HEK293 (cell line): Measurements from ENCODE around the gene OXGR1.

Source experiments
- CTCF ChIA-PET: fragments of 350-600 bp; formaldehyde crosslinking; extraction: SDS; loops from one replicate; lab custom pipeline; 2021; ENCODE audit warnings: antibody characterized with exemption; lab: Yijun Ruan, JAX
- POLR2A ChIA-PET: fragments of 300-600 bp; formaldehyde crosslinking; extraction: SDS; loops from one replicate; lab custom pipeline; 2020; ENCODE audit warnings: antibody characterized with exemption, inconsistent platforms; lab: Yijun Ruan, JAX
- H3K27ac ChIP-seq: fragments of 200-500 bp; sonication (Bioruptor generic); 2 replicates; pipeline ENCODE4 v1.5.1; 2014; ENCODE audit warnings: low read depth, low read length, control low read depth, inconsistent platforms; ENCODE audit errors: extremely low read depth
- H3K36me3 ChIP-seq, 2 experiments: fragments of 200-500 bp in 1 of 2; sonication (Bioruptor generic) in 1 of 2; 1 replicate in 1 of 2; 2 replicates in 1 of 2; pipeline ENCODE4 v1.5.1; 2014 to 2017; ENCODE audit warnings: inconsistent platforms in 2 of 2, low read length in 2 of 2; ENCODE audit not compliant: control insufficient read depth in 2 of 2, insufficient read depth in 1 of 2
- H3K4me1 ChIP-seq: fragments of 200-500 bp; sonication (Bioruptor generic); 2 replicates; pipeline ENCODE4 v1.5.1; 2014; ENCODE audit warnings: mild to moderate bottlenecking, low read length, inconsistent platforms; ENCODE audit not compliant: control insufficient read depth, insufficient read depth
- H3K4me3 ChIP-seq: 2 replicates; pipeline ENCODE4 v1.5.1; 2011; ENCODE audit warnings: low read depth, mild to moderate bottlenecking, control low read depth, low read length, moderate library complexity
- H3K9me3 ChIP-seq: fragments of 200-500 bp; sonication (Bioruptor generic); 2 replicates; pipeline ENCODE4 v1.5.1; 2014; ENCODE audit warnings: low read depth, low read length, inconsistent platforms; ENCODE audit not compliant: control insufficient read depth, insufficient read depth
- CTCF ChIP-seq: fragments of 450-650 bp; formaldehyde crosslinking; IDR thresholded peaks from 2 replicates; pipeline ENCODE4 v1.5.1; 2016; ENCODE audit warnings: missing biosample characterization, missing genetic modification characterization
- GFI1B ChIP-seq: fragments of 450-650 bp; formaldehyde crosslinking; IDR thresholded peaks from 2 replicates; pipeline ENCODE4 v1.5.1; 2016; ENCODE audit warnings: missing biosample characterization, missing genetic modification characterization
- GLIS1 ChIP-seq: fragments of 450-650 bp; formaldehyde crosslinking; IDR thresholded peaks from 2 replicates; pipeline ENCODE4 v1.5.1; 2016; ENCODE audit warnings: missing biosample characterization, missing genetic modification characterization
- HOXA7 ChIP-seq: sonication (generic); formaldehyde crosslinking; IDR thresholded peaks from 2 replicates; pipeline ENCODE4 v1.8.1; 2022; ENCODE audit warnings: missing genetic modification reagents, borderline replicate concordance
- HOXD13 ChIP-seq: sonication (generic); formaldehyde crosslinking; IDR thresholded peaks from 2 replicates; pipeline ENCODE4 v1.8.0; 2022; ENCODE audit warnings: missing genetic modification reagents, borderline replicate concordance
- MEIS1 ChIP-seq: sonication (generic); formaldehyde crosslinking; IDR thresholded peaks from 2 replicates; pipeline ENCODE4 v1.8.1; 2022; ENCODE audit warnings: missing genetic modification reagents, mild to moderate bottlenecking, borderline replicate concordance
- MZF1 ChIP-seq: fragments of 450-650 bp; formaldehyde crosslinking; IDR thresholded peaks from 2 replicates; pipeline ENCODE4 v1.5.1; 2017; ENCODE audit warnings: missing biosample characterization, missing genetic modification characterization, borderline replicate concordance
- OVOL3 ChIP-seq: fragments of 450-650 bp; formaldehyde crosslinking; IDR thresholded peaks from 2 replicates; pipeline ENCODE4 v1.5.1; 2016; ENCODE audit warnings: missing biosample characterization, missing genetic modification characterization
- SP2 ChIP-seq: fragments of 450-650 bp; formaldehyde crosslinking; IDR thresholded peaks from 2 replicates; pipeline ENCODE4 v1.5.1; 2016; ENCODE audit warnings: missing biosample characterization, missing genetic modification characterization
- ZFHX2 ChIP-seq: fragments of 450-650 bp; formaldehyde crosslinking; conservative IDR thresholded peaks from 2 replicates; pipeline ENCODE4 v1.5.1; 2016; ENCODE audit warnings: missing biosample characterization, missing genetic modification characterization
- ZFP69B ChIP-seq: fragments of 450-650 bp; formaldehyde crosslinking; IDR thresholded peaks from 2 replicates; pipeline ENCODE4 v1.5.1; 2016; ENCODE audit warnings: missing biosample characterization, missing genetic modification characterization
- ZNF10 ChIP-seq: fragments of 450-650 bp; formaldehyde crosslinking; IDR thresholded peaks from 2 replicates; pipeline ENCODE4 v1.5.1; 2017; ENCODE audit warnings: missing biosample characterization, missing genetic modification characterization
- ZNF121 ChIP-seq: fragments of 450-650 bp; formaldehyde crosslinking; IDR thresholded peaks from 2 replicates; pipeline ENCODE4 v1.5.1; 2016; ENCODE audit warnings: missing biosample characterization, missing genetic modification characterization
- ZNF16 ChIP-seq: fragments of 450-650 bp; formaldehyde crosslinking; IDR thresholded peaks from 2 replicates; pipeline ENCODE4 v1.5.1; 2016; ENCODE audit warnings: low read depth, missing biosample characterization, missing genetic modification characterization
- ZNF211 ChIP-seq: fragments of 450-650 bp; formaldehyde crosslinking; IDR thresholded peaks from 2 replicates; pipeline ENCODE4 v1.5.1; 2016; ENCODE audit warnings: low read depth, missing biosample characterization, missing genetic modification characterization
- ZNF248 ChIP-seq: fragments of 450-650 bp; formaldehyde crosslinking; IDR thresholded peaks from 2 replicates; pipeline ENCODE4 v1.5.1; 2017; ENCODE audit warnings: missing biosample characterization, missing genetic modification characterization
- ZNF280D ChIP-seq: fragments of 450-650 bp; formaldehyde crosslinking; IDR thresholded peaks from 2 replicates; pipeline ENCODE4 v1.5.1; 2016; ENCODE audit warnings: missing biosample characterization, missing genetic modification characterization
- ZNF362 ChIP-seq: fragments of 450-650 bp; formaldehyde crosslinking; IDR thresholded peaks from 2 replicates; pipeline ENCODE4 v1.5.1; 2016; ENCODE audit warnings: missing biosample characterization, missing genetic modification characterization
- ZNF37A ChIP-seq: fragments of 450-650 bp; IDR thresholded peaks from 2 replicates; pipeline ENCODE4 v1.5.1; 2018; ENCODE audit warnings: missing biosample characterization, missing genetic modification characterization
- ZNF501 ChIP-seq: fragments of 450-650 bp; formaldehyde crosslinking; IDR thresholded peaks from 2 replicates; pipeline ENCODE4 v1.5.1; 2016; ENCODE audit warnings: missing biosample characterization, missing genetic modification characterization
- ZNF777 ChIP-seq: fragments of 450-650 bp; formaldehyde crosslinking; IDR thresholded peaks from 2 replicates; pipeline ENCODE4 v1.5.1; 2017; ENCODE audit warnings: missing biosample characterization, missing genetic modification characterization, borderline replicate concordance
- TF ChIP-seq, protein P1 (sequence below): fragments of 450-650 bp; formaldehyde crosslinking; IDR thresholded peaks from 2 replicates; pipeline ENCODE4 v1.5.0; 2017; ENCODE audit warnings: missing biosample characterization, missing genetic modification characterization, borderline replicate concordance
- TF ChIP-seq, protein P2 (sequence below): fragments of 450-650 bp; formaldehyde crosslinking; IDR thresholded peaks from 2 replicates; pipeline ENCODE4 v1.5.1; 2016; ENCODE audit warnings: missing biosample characterization, missing genetic modification characterization
- TF ChIP-seq, protein P3 (sequence below): fragments of 450-650 bp; formaldehyde crosslinking; IDR thresholded peaks from 2 replicates; pipeline ENCODE4; 2016; ENCODE audit warnings: missing biosample characterization, missing genetic modification characterization
- TF ChIP-seq, protein P4 (sequence below): fragments of 450-650 bp; formaldehyde crosslinking; IDR thresholded peaks from 2 replicates; pipeline ENCODE4 v1.5.1; 2016; ENCODE audit warnings: missing biosample characterization, missing genetic modification characterization

Gene OXGR1

DNA sequence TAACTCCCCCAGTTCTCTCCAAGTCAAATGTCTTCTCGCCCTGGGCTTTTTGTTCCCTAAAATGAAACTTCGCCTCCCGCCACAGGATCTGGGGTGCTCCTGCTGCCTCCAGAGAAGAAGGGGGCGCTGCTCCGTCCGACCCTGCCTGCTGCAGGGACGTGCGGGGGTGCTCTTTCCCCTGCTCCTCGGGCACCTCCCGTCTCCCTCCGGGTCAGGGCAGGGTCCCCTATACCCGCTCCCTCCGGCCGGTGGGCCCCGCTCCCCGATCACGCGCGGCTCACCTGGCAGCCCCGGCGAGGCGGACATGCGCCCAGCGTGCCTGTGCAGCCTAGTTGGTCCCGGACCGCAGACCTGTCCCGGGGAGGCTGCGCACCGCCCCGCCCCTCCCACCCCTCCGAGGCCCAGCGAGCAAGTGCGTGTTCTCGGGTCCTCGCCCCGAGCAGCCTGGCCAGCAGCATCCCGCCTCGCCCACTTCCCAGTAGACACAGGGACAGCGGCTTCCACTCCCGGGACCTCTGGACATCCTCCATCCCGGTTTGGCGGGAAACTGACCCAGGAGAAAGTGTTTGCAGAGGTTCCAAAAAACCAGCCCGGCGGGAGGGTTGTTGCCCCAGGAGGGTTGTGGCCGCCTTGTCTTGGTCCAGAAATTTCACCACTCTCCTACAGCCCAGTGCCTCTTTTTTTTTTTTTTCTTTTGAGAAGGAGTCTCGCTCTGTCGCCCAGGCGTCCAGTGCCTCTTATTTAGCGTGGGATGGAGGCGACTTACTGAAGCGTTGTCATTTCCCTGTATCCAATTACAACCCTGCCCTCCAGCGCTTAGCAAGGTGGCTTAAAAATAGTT lies at the start of gene OXGR1:
TSS of gene OXGR1 (minus strand) at position 460 of the 841 bp plus-strand sequence. CDS start 6,717 bp downstream, outside the sequence.
- ChIA-PET CTCF (interaction anchor here (0.6 kb wide), 1 partner anchor 70 kb away, joined by 4 read pairs; no protein-coding TSS in a partner anchor), POLR2A (no interaction called here)
- no peaks in the 10 kb centered on the region for H3K9me3 ChIP-seq
- no peak within 1 kb of the TSS; the same call in 1 of the 2 replicates for H3K27ac ChIP-seq
- no peaks in the 10 kb centered on the region for H3K4me1 ChIP-seq
- peak within 1 kb of the TSS; percentile 38 for H3K4me3 ChIP-seq
- H3K36me3 ChIP-seq: no peaks in the 10 kb centered on the region
- TF ChIP-seq SP2 (tag by site-specific recombination) (0 out of 2 replicates have a peak, but pooled peaks have one; percentile 16), MZF1 (tag by site-specific recombination) (no peak), CTCF (peak; percentile 68), GLIS1 (tag by site-specific recombination) (no peak), ZNF37A (tag by site-specific recombination) (no peak), GFI1B (tag by site-specific recombination) (no peak), ZNF10 (tag by site-specific recombination) (peak; percentile 88), ZFHX2 (tag by site-specific recombination) (peak; percentile 51), ZNF121 (tag by site-specific recombination) (no peak), MEIS1 (CRISPR knock-in tag) (no peak), ZNF501 (0 out of 2 replicates have a peak, but pooled peaks have one; percentile 62), ZNF16 (tag by site-specific recombination) (no peak), ZNF362 (tag by site-specific recombination) (peak; percentile 10; the same call in 1 of the 2 replicates), ZFP69B (tag by site-specific recombination) (peak; percentile 96), ZNF248 (tag by site-specific recombination) (no peak), HOXD13 (CRISPR knock-in tag) (no peak), HOXA7 (no peak), ZNF777 (tag by site-specific recombination) (no peak), OVOL3 (no peak), ZNF211 (tag by site-specific recombination) (no peak), ZNF280D (no peak)
- TF ChIP-seq, protein P1, sequence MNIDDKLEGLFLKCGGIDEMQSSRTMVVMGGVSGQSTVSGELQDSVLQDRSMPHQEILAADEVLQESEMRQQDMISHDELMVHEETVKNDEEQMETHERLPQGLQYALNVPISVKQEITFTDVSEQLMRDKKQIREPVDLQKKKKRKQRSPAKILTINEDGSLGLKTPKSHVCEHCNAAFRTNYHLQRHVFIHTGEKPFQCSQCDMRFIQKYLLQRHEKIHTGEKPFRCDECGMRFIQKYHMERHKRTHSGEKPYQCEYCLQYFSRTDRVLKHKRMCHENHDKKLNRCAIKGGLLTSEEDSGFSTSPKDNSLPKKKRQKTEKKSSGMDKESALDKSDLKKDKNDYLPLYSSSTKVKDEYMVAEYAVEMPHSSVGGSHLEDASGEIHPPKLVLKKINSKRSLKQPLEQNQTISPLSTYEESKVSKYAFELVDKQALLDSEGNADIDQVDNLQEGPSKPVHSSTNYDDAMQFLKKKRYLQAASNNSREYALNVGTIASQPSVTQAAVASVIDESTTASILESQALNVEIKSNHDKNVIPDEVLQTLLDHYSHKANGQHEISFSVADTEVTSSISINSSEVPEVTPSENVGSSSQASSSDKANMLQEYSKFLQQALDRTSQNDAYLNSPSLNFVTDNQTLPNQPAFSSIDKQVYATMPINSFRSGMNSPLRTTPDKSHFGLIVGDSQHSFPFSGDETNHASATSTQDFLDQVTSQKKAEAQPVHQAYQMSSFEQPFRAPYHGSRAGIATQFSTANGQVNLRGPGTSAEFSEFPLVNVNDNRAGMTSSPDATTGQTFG: no peak
- TF ChIP-seq, protein P2, sequence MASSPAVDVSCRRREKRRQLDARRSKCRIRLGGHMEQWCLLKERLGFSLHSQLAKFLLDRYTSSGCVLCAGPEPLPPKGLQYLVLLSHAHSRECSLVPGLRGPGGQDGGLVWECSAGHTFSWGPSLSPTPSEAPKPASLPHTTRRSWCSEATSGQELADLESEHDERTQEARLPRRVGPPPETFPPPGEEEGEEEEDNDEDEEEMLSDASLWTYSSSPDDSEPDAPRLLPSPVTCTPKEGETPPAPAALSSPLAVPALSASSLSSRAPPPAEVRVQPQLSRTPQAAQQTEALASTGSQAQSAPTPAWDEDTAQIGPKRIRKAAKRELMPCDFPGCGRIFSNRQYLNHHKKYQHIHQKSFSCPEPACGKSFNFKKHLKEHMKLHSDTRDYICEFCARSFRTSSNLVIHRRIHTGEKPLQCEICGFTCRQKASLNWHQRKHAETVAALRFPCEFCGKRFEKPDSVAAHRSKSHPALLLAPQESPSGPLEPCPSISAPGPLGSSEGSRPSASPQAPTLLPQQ: peak; percentile 97
- TF ChIP-seq, protein P3, sequence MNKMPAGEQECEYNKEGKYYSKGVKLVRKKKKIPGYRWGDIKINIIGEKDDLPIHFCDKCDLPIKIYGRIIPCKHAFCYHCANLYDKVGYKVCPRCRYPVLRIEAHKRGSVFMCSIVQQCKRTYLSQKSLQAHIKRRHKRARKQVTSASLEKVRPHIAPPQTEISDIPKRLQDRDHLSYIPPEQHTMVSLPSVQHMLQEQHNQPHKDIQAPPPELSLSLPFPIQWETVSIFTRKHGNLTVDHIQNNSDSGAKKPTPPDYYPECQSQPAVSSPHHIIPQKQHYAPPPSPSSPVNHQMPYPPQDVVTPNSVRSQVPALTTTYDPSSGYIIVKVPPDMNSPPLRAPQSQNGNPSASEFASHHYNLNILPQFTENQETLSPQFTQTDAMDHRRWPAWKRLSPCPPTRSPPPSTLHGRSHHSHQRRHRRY (tag by site-specific recombination): no peak
- TF ChIP-seq, protein P4, sequence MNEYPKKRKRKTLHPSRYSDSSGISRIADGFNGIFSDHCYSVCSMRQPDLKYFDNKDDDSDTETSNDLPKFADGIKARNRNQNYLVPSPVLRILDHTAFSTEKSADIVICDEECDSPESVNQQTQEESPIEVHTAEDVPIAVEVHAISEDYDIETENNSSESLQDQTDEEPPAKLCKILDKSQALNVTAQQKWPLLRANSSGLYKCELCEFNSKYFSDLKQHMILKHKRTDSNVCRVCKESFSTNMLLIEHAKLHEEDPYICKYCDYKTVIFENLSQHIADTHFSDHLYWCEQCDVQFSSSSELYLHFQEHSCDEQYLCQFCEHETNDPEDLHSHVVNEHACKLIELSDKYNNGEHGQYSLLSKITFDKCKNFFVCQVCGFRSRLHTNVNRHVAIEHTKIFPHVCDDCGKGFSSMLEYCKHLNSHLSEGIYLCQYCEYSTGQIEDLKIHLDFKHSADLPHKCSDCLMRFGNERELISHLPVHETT (tag by site-specific recombination): no peak
